MCF 10A (cell line): ENCODE data around the gene MEF2C. TPM values are rescaled to one million over a fixed set of nuclear protein-coding genes. Genes with fewer than 3 reads are reported as not detected.

Experiments used
- BruUV-seq: library from RNA; stranded (reverse); fragments of 400-500 nt; replicated peaks from 2 replicates; lab custom pipeline; 2021; lab: Mats Ljungman, UMichigan
- CTCF ChIA-PET: fragments of 300-600 bp; sonication (Branson Sonifier 250); formaldehyde crosslinking; extraction: SDS; loops from one replicate; lab custom pipeline; 2021; ENCODE audit warnings: antibody characterized with exemption, inconsistent platforms; lab: Yijun Ruan, JAX
- POLR2A ChIA-PET: fragments of 300-600, 350-650 bp; sonication (Branson Sonifier 250); formaldehyde crosslinking; extraction: SDS; loops from one replicate; lab custom pipeline; 2020; ENCODE audit warnings: antibody characterized with exemption, inconsistent platforms; lab: Yijun Ruan, JAX
- DNase-seq: peaks from one replicate; pipeline ENCODE4 v3.0.0-alpha.2; 2018; ENCODE audit not compliant: unreplicated experiment
- H3K27ac Mint-ChIP-seq: one replicate; pipeline ENCODE4 v1.8.0; 2022; ENCODE audit warnings: mild to moderate bottlenecking, low read depth, mixed read lengths; ENCODE audit not compliant: unreplicated experiment
- H3K27me3 Mint-ChIP-seq: one replicate; pipeline ENCODE4 v1.8.0; 2022; ENCODE audit warnings: mixed read lengths; ENCODE audit not compliant: insufficient read depth, unreplicated experiment
- H3K36me3 Mint-ChIP-seq: one replicate; pipeline ENCODE4 v1.8.0; 2022; ENCODE audit warnings: mild to moderate bottlenecking, moderate library complexity, mixed read lengths; ENCODE audit not compliant: insufficient read depth, unreplicated experiment
- H3K4me1 Mint-ChIP-seq: one replicate; pipeline ENCODE4 v1.8.0; 2022; ENCODE audit warnings: mixed read lengths; ENCODE audit not compliant: insufficient read depth, unreplicated experiment
- H3K4me3 Mint-ChIP-seq: one replicate; pipeline ENCODE4 v1.8.0; 2022; ENCODE audit warnings: mild to moderate bottlenecking, moderate library complexity, mixed read lengths; ENCODE audit not compliant: unreplicated experiment
- H3K9me3 Mint-ChIP-seq: one replicate; pipeline ENCODE4 v1.8.0; 2022; ENCODE audit warnings: mixed read lengths; ENCODE audit not compliant: unreplicated experiment
- CTCF ChIP-seq: fragments of 200-600 bp; IDR thresholded peaks from one replicate; pipeline ENCODE4 v1.8.0; 2022; ENCODE audit warnings: antibody characterized with exemption, mild to moderate bottlenecking; ENCODE audit not compliant: unreplicated experiment
- intact Hi-C: fragments of 100-400 bp; cut with micrococcal nuclease; formaldehyde crosslinking; loops from 2 replicates; pipeline ENCODE4 v1.14.1; 2022
- total RNA-seq: library from RNA; stranded (reverse); gene quantifications from 2 replicates; pipeline ENCODE4 v1.2.3, GENCODE V29; 2022

The MEF2C gene
- total RNA-seq, 1 experiment from 2014 or later, result 0.05 TPM

- DNase-seq, result no peak
- no TSS peak for BruUV-seq
- POLR2A ChIA-PET, result no interaction called here
- intact Hi-C loops, result loop anchor here (10.0 kb wide), 1 partner anchor 1270 kb away; no protein-coding TSS in a partner anchor
- no peak for TF ChIP-seq CTCF
- Mint-ChIP-seq H3K36me3 (no peaks in the 10 kb centered on the region), H3K27ac (no peak overlapping the region), H3K27me3 (peaks cover 100% of the 10 kb centered on the region), H3K4me3 (no peak overlapping the region), H3K4me1 (peaks cover 7% of the 10 kb centered on the region), H3K9me3 (no peaks in the 10 kb centered on the region)
- CTCF ChIA-PET, result interaction anchor here (1.7 to 3.8 kb wide), 3 partner anchors 12 to 914 kb away, joined by 5 to 22 read pairs (median 11); no protein-coding TSS in a partner anchor
Measured at GRCh38 chr5:88695232-88695631, 187.8 kb downstream of the MEF2C start.

GRCh38 chr5:88694023-88694679 is 188.8 kb downstream of the MEF2C start:
- no TSS peak for BruUV-seq

GRCh38 chr5:88693071-88693932 is 189.7 kb downstream of the MEF2C start:
- intact Hi-C loops, result loop anchor here (10.0 kb wide), 1 partner anchor 1269 kb away; no protein-coding TSS in a partner anchor
- H3K27ac Mint-ChIP-seq, result no peak overlapping the region
- CTCF ChIA-PET, result interaction anchor here (0.6 to 4.4 kb wide), 5 partner anchors 12 to 913 kb away, joined by 3 to 107 read pairs (median 4); no protein-coding TSS in a partner anchor
- POLR2A ChIA-PET, result no interaction called here
- peaks cover 7% of the 10 kb centered on the region for H3K4me1 Mint-ChIP-seq
- H3K27me3 Mint-ChIP-seq, result peaks cover 100% of the 10 kb centered on the region
- no peak for TF ChIP-seq CTCF
- H3K36me3 Mint-ChIP-seq, result no peaks in the 10 kb centered on the region
- no peaks in the 10 kb centered on the region for H3K9me3 Mint-ChIP-seq
- no TSS peak for BruUV-seq
- no peak for DNase-seq
- H3K4me3 Mint-ChIP-seq, result peak overlapping the region; percentile 26

More at GRCh38 chr5:88694023-88694679, 188.8 kb downstream of the MEF2C start:
- ChIA-PET CTCF (interaction anchor here (0.6 to 3.8 kb wide), 2 partner anchors 13 to 36 kb away, joined by 3 to 22 read pairs; no protein-coding TSS in a partner anchor), POLR2A (no interaction called here)
- Mint-ChIP-seq H3K27ac (no peak overlapping the region), H3K27me3 (peaks cover 100% of the 10 kb centered on the region), H3K36me3 (no peaks in the 10 kb centered on the region), H3K9me3 (no peaks in the 10 kb centered on the region), H3K4me3 (no peak overlapping the region), H3K4me1 (peaks cover 7% of the 10 kb centered on the region)
- no peak for TF ChIP-seq CTCF
- no peak for DNase-seq
- intact Hi-C loops, result loop anchor here (10.0 kb wide), 1 partner anchor 1269 kb away; no protein-coding TSS in a partner anchor
